Endothelial cell of umbilical vein (primary cell): ENCODE data around the gene CCDC136. TPM values are rescaled to one million over a fixed set of nuclear protein-coding genes. Genes with fewer than 3 reads are reported as not detected.

Source experiments
- BruUV-seq: library from RNA; stranded (reverse); fragments of 400-500 nt; replicated peaks from 2 replicates; lab custom pipeline; 2021; lab: Mats Ljungman, UMichigan
- CTCF ChIA-PET: fragments of 300-600, 350-600 bp; sonication (Branson Sonifier 250); formaldehyde crosslinking; loops from one replicate; lab custom pipeline; 2021; ENCODE audit warnings: antibody characterized with exemption, inconsistent platforms; lab: Charles Lee
- POLR2A ChIA-PET: fragments of 300-600, 350-600 bp; sonication (Branson Sonifier 250); formaldehyde crosslinking; loops from one replicate; lab custom pipeline; 2021; ENCODE audit warnings: antibody characterized with exemption, inconsistent platforms; lab: Charles Lee
- DNase-seq: peaks from one replicate; pipeline ENCODE4 v3.0.0-alpha.2; 2011; ENCODE audit warnings: low read depth, low spot score
- FAIRE-seq: peaks from 2 replicates; lab custom pipeline; 2011; peaks lifted over from hg19 to GRCh38; lab: Jason Lieb, UNC
- H2AFZ ChIP-seq: 2 replicates; pipeline ENCODE4 v1.6.0; 2012; ENCODE audit warnings: low read depth, low read length, control low read depth, inconsistent platforms
- H3K27ac ChIP-seq: 2 replicates; pipeline ENCODE4 v1.5.1; 2011; ENCODE audit warnings: low read depth, mild to moderate bottlenecking, control low read depth, low read length, moderate library complexity; ENCODE audit not compliant: insufficient read depth
- H3K27me3 ChIP-seq, 2 experiments: 2 replicates each; pipeline versions ENCODE4 v1.6.0 to v1.6.1; 2011; ENCODE audit warnings: low read length in 2 of 2, mixed read lengths in 1 of 2; ENCODE audit not compliant: control insufficient read depth in 2 of 2, insufficient read depth in 2 of 2
- H3K36me3 ChIP-seq, 2 experiments: 2 replicates in 1 of 2; 3 replicates in 1 of 2; pipeline ENCODE4 v1.5.1; 2011; ENCODE audit warnings: low read length in 2 of 2, mild to moderate bottlenecking in 1 of 2, moderate library complexity in 1 of 2; ENCODE audit not compliant: control insufficient read depth in 2 of 2, insufficient read depth in 2 of 2; ENCODE audit errors: extremely low read depth in 1 of 2
- H3K4me1 ChIP-seq: 3 replicates; pipeline ENCODE4 v1.5.1; 2011; ENCODE audit warnings: mild to moderate bottlenecking, low read length; ENCODE audit not compliant: control insufficient read depth, insufficient read depth; ENCODE audit errors: extremely low read depth
- H3K4me2 ChIP-seq: 2 replicates; pipeline ENCODE4 v1.6.1; 2011; ENCODE audit warnings: low read length, control low read depth, mixed read lengths; ENCODE audit not compliant: insufficient read depth
- H3K4me3 ChIP-seq, 3 experiments: fragments of 200-600 bp in 1 of 3; sonication (generic), shearing (Covaris generic) in 1 of 3; replicated peaks in 1 of 3; 2 replicates each; pipeline ENCODE4 v1.5.1; 2011 to 2016; ENCODE audit warnings: control low read depth in 3 of 3, low read length in 3 of 3, mild to moderate bottlenecking in 2 of 3, inconsistent platforms in 1 of 3, low read depth in 1 of 3, moderate library complexity in 1 of 3; ENCODE audit not compliant: insufficient read depth in 1 of 3
- H3K79me2 ChIP-seq: 2 replicates; pipeline ENCODE4 v1.6.0; 2012; ENCODE audit warnings: low read length, inconsistent platforms; ENCODE audit not compliant: control insufficient read depth, insufficient read depth
- H3K9ac ChIP-seq: replicated peaks from 2 replicates; pipeline ENCODE3; 2011; ENCODE audit warnings: low read length, control low read depth; ENCODE audit not compliant: insufficient read depth; ENCODE audit errors: extremely low read depth
- H3K9me1 ChIP-seq: replicated peaks from 3 replicates; pipeline ENCODE4 v1.6.0; 2011; ENCODE audit warnings: mild to moderate bottlenecking, low read length; ENCODE audit not compliant: control insufficient read depth, insufficient read depth; ENCODE audit errors: extremely low read depth
- H3K9me3 ChIP-seq: replicated peaks from 2 replicates; pipeline ENCODE4 v1.5.1; 2012; ENCODE audit warnings: low read length, inconsistent platforms; ENCODE audit not compliant: control insufficient read depth, insufficient read depth
- H4K20me1 ChIP-seq: replicated peaks from 2 replicates; pipeline ENCODE3; 2011; ENCODE audit warnings: mild to moderate bottlenecking, low read length; ENCODE audit not compliant: control insufficient read depth, insufficient read depth; ENCODE audit errors: extremely low read depth
- CTCF ChIP-seq, 2 donors: IDR thresholded peaks; 1 replicate in 1 of 2; 2 replicates in 1 of 2; pipeline ENCODE4 v1.5.1; 2011; ENCODE audit warnings: low read length in 2 of 2, mild to moderate bottlenecking in 2 of 2, moderate library complexity in 2 of 2, control low read depth in 1 of 2, inconsistent platforms in 1 of 2, low read depth in 1 of 2; ENCODE audit not compliant: insufficient read depth in 1 of 2; ENCODE audit errors: extremely low read depth in 1 of 2
- GATA2 ChIP-seq: IDR thresholded peaks from 2 replicates; pipeline ENCODE4 v1.7.0; 2011; ENCODE audit warnings: low read depth, mild to moderate bottlenecking, moderate library complexity, mixed read lengths, low read length; ENCODE audit not compliant: insufficient read length, insufficient read depth
- JUN ChIP-seq: IDR thresholded peaks from 2 replicates; pipeline ENCODE4 v1.6.1; 2011; ENCODE audit warnings: borderline replicate concordance, low read depth; ENCODE audit not compliant: insufficient read length, insufficient read depth
- MYC ChIP-seq: IDR thresholded peaks from one replicate; pipeline ENCODE4 v1.6.1; 2011; ENCODE audit warnings: mild to moderate bottlenecking, low read depth, low read length
- POLR2A ChIP-seq: IDR thresholded peaks from 2 replicates; pipeline ENCODE4 v1.6.1; 2012; ENCODE audit warnings: low read depth, mild to moderate bottlenecking, control low read depth, low read length
- POLR2AphosphoS5 ChIP-seq: IDR thresholded peaks from 2 replicates; pipeline ENCODE4 v1.6.1; 2012; ENCODE audit warnings: low read depth, mild to moderate bottlenecking, control low read depth, low read length, moderate library complexity; ENCODE audit not compliant: insufficient read depth
- dilution Hi-C: fragments of 300-500 bp; cut with MboI; formaldehyde crosslinking; loops from one replicate; pipeline ENCODE4 v1.15.0; 2019; ENCODE audit warnings: low sequenced_read_pairs; ENCODE audit not compliant: extremely low pct_ligation_motif_present
- intact Hi-C: fragments of 100-400 bp; cut with micrococcal nuclease; formaldehyde crosslinking; loops from one replicate; pipeline ENCODE4 v1.10.0; 2022
- polyA plus RNA-seq, 4 experiments: library from polyadenylated mRNA; depleted of rRNA in 3 of 4; stranded (reverse) in 3 of 4; unstranded in 1 of 4; fragments of >200 nt; gene quantifications; 2 replicates each; pipeline versions ENCODE4 v1.2.1 to v1.2.3, GENCODE V29; 2011 to 2012; ENCODE audit warnings: missing spikeins in 1 of 4
- total RNA-seq: library from RNA; stranded (reverse); gene quantifications from 2 replicates; pipeline ENCODE4 v1.2.3, GENCODE V29; 2021
- TF ChIP-seq, protein P1 (sequence below): IDR thresholded peaks from 2 replicates; pipeline ENCODE4 v1.6.1; 2011; ENCODE audit not compliant: insufficient read depth, insufficient read length

The CCDC136 gene
- total and polyA plus RNA-seq, 2 donors (not counting 3 experiments of a cell fraction or from before 2014, with no cell fraction given) = 1.8 to 3.3 TPM

DNA sequence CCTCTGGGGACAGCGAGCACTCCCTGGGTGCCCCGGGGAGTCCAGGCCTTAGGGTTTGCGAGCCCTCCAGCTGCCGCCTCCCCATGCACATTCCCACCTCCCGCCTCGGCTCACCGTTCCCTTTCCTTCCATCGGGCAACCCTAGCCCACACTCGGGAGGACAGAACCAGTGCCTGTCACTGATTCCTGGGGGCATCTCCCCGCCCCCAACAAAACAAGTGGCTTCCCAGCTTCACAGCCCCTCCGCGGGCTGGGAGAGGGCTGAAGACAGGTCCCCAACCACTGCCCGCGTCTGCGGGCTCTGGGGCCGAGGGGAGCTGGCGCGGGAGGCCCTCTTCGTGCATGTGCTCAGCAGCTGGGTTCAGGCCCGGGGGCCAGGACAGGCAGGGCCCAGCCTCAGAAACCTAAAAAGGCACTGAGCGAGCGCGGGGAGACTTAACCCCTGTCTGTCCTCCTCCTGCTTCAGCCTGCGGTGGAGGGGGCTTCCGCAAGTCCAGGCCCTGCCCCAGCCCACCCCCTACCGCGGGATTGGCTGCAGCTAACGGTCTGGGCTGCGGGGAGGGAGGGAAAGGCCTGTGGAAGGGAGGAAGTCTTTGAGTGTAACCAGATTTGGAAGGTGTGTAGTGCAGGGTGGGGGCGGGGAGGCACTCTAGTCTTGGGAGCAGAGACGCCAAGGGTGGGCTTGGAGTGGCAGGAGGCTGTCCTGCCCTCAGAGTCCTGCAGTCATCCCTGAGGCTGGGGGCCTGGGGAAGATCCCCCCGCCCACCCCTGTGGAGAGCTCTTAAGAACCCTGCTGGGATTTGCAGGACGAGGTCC is 39.6 kb downstream of the CCDC136 start:
- H3K79me2 ChIP-seq = peaks cover 29% of the 10 kb centered on the region
- peaks cover 42% of the 10 kb centered on the region for H3K4me1 ChIP-seq
- POLR2A ChIA-PET = interaction anchor here (1.3 kb wide), 1 partner anchor 92 kb away, joined by 7 read pairs; the partner anchor contains the start of gene CALU

More for the DNA sequence above, 39.6 kb downstream of the CCDC136 start:
- dilution Hi-C loops = no loop called here
- Histone ChIP-seq H3K9me1 (no peaks in the 10 kb centered on the region), H3K36me3 (peaks cover 2 to 13% of the 10 kb centered on the region in 2 experiments), H3K4me3 (peak overlapping the region; percentile 54 to 73 (median 63)), H3K9me3 (no peaks in the 10 kb centered on the region), H3K27me3 (no peaks in the 10 kb centered on the region), H3K4me2 (peak overlapping the region; percentile 79), H3K9ac (peak overlapping the region; percentile 67), H2AFZ (peak overlapping the region; percentile 64), H3K27ac (peak overlapping the region; percentile 49), H4K20me1 (no peaks in the 10 kb centered on the region)
- intact Hi-C loops = no loop called here
- BruUV-seq = no TSS peak
- no peak for TF ChIP-seq CTCF (IDR thresholded peaks at IDR 0.05; ENCODE audit: extremely low read depth in 1 of 2, insufficient read depth in 1 of 2, low read depth in 1 of 2, low read length in 2 of 2)
- no peak for TF ChIP-seq MYC
- no peak for TF ChIP-seq POLR2A
- no peak for TF ChIP-seq GATA2
- TF ChIP-seq JUN = no peak
- TF ChIP-seq POLR2AphosphoS5 = no peak
- TF ChIP-seq, protein P1, sequence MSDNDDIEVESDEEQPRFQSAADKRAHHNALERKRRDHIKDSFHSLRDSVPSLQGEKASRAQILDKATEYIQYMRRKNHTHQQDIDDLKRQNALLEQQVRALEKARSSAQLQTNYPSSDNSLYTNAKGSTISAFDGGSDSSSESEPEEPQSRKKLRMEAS = no peak
- DNase-seq (peak; percentile 65), FAIRE-seq (no peak)
- CTCF ChIA-PET = interaction anchor here (0.8 to 4.3 kb wide), 7 partner anchors 8 to 404 kb away, joined by 3 to 48 read pairs (median 4); partner anchors contain the start of gene ATP6V1F
